H1 (cell line): ENCODE data around the gene HDAC8. TPM values are rescaled to one million over a fixed set of nuclear protein-coding genes. Genes with fewer than 3 reads are reported as not detected.

Source experiments
- CTCF ChIA-PET: fragments of 300-600 bp; sonication (Branson Sonifier 250); formaldehyde crosslinking; loops from one replicate; lab custom pipeline; 2021; ENCODE audit not compliant: partially characterized antibody; lab: Charles Lee
- POLR2A ChIA-PET: fragments of 300-600 bp; sonication (Branson Sonifier 250); formaldehyde crosslinking; loops from one replicate; lab custom pipeline; 2021; ENCODE audit warnings: inconsistent platforms; ENCODE audit not compliant: partially characterized antibody; lab: Charles Lee
- DNase-seq, 2 experiments: peaks; one replicate each; pipeline versions ENCODE4 v3.0.0 to v3.0.0-alpha.2; 2010 to 2022; ENCODE audit warnings: low spot score in 2 of 2, low read depth in 1 of 2, mixed read lengths in 1 of 2
- FAIRE-seq: peaks from 2 replicates; lab custom pipeline; 2011; peaks lifted over from hg19 to GRCh38; lab: Jason Lieb, UNC
- H2AFZ ChIP-seq: 2 replicates; pipeline ENCODE4 v1.8.1; 2012; ENCODE audit warnings: low read length, inconsistent platforms
- H2AK5ac ChIP-seq: 2 replicates; pipeline ENCODE4 v1.6.1; 2013; ENCODE audit warnings: low read depth, low read length
- H2BK120ac ChIP-seq: replicated peaks from 2 replicates; pipeline ENCODE3; 2013; ENCODE audit warnings: low read depth, low read length, inconsistent platforms
- H2BK12ac ChIP-seq: 2 replicates; pipeline ENCODE4 v1.6.1; 2013; ENCODE audit warnings: low read depth, low read length
- H2BK15ac ChIP-seq: 2 replicates; pipeline ENCODE4 v1.6.1; 2013; ENCODE audit warnings: low read length
- H2BK20ac ChIP-seq: 2 replicates; pipeline ENCODE4 v1.6.1; 2013; ENCODE audit warnings: low read length
- H2BK5ac ChIP-seq: 2 replicates; pipeline ENCODE4 v1.6.1; 2013; ENCODE audit warnings: low read depth, low read length
- H3K14ac ChIP-seq: 2 replicates; pipeline ENCODE4 v1.6.1; 2013; ENCODE audit warnings: inconsistent platforms; ENCODE audit not compliant: insufficient read length
- H3K18ac ChIP-seq: 2 replicates; pipeline ENCODE4 v1.6.1; 2013; ENCODE audit warnings: low read length; ENCODE audit errors: extremely low read depth
- H3K23ac ChIP-seq: 2 replicates; pipeline ENCODE4 v1.6.1; 2013; ENCODE audit warnings: inconsistent platforms; ENCODE audit not compliant: insufficient read length
- H3K23me2 ChIP-seq: 2 replicates; pipeline ENCODE4 v1.6.1; 2013; ENCODE audit warnings: low read depth, low read length
- H3K27ac ChIP-seq: 2 replicates; pipeline ENCODE4 v1.6.1; 2011; ENCODE audit warnings: low read depth, low read length, inconsistent platforms
- H3K27me3 ChIP-seq, 4 experiments: replicated peaks in 1 of 4; 1 replicate in 1 of 4; 2 replicates in 3 of 4; pipeline versions ENCODE4 v1.6.1 to v1.8.1; 2011 to 2013; ENCODE audit warnings: low read length in 3 of 4, mild to moderate bottlenecking in 3 of 4, inconsistent platforms in 2 of 4, mixed read lengths in 2 of 4, moderate library complexity in 1 of 4; ENCODE audit not compliant: control insufficient read depth in 3 of 4, insufficient read depth in 3 of 4; ENCODE audit errors: extremely low read depth in 1 of 4
- H3K36me3 ChIP-seq, 4 experiments: 2 replicates each; pipeline versions ENCODE4 v1.6.1 to v1.8.1; 2011 to 2013; ENCODE audit warnings: mild to moderate bottlenecking in 4 of 4, low read length in 3 of 4, moderate library complexity in 2 of 4, control low read depth in 1 of 4, inconsistent platforms in 1 of 4; ENCODE audit not compliant: insufficient read depth in 4 of 4, control insufficient read depth in 2 of 4
- H3K4ac ChIP-seq: replicated peaks from 2 replicates; pipeline ENCODE3; 2013; ENCODE audit warnings: low read length, low read depth, mixed read lengths, inconsistent platforms; ENCODE audit not compliant: insufficient read length
- H3K4me1 ChIP-seq, 4 experiments: replicated peaks in 1 of 4; 1 replicate in 1 of 4; 2 replicates in 3 of 4; pipeline versions ENCODE4 v1.6.1 to v1.8.1; 2011 to 2013; ENCODE audit warnings: low read length in 3 of 4, inconsistent platforms in 2 of 4, mixed read lengths in 1 of 4; ENCODE audit not compliant: insufficient read depth in 4 of 4, control insufficient read depth in 3 of 4
- H3K4me2 ChIP-seq, 2 experiments: 2 replicates each; pipeline versions ENCODE4 v1.6.1 to v1.8.1; 2011 to 2013; ENCODE audit warnings: low read depth in 2 of 2, low read length in 2 of 2, control low read depth in 1 of 2, inconsistent platforms in 1 of 2, mild to moderate bottlenecking in 1 of 2; ENCODE audit not compliant: insufficient read depth in 1 of 2
- H3K4me3 ChIP-seq, 4 experiments: fragments of 200-600, 300-600 bp in 1 of 4; sonication (generic), shearing (Covaris generic), sonication (Bioruptor Twin) in 1 of 4; 2 replicates each; pipeline versions ENCODE4 v1.5.1 to v1.8.1; 2011 to 2016; ENCODE audit warnings: low read length in 4 of 4, low read depth in 3 of 4, control low read depth in 2 of 4, inconsistent platforms in 2 of 4, mild to moderate bottlenecking in 2 of 4, mixed read lengths in 1 of 4, moderate library complexity in 1 of 4; ENCODE audit not compliant: insufficient read depth in 2 of 4; ENCODE audit errors: extremely low read depth in 1 of 4
- H3K56ac ChIP-seq: replicated peaks from 2 replicates; pipeline ENCODE3; 2013; ENCODE audit warnings: low read depth, mild to moderate bottlenecking, mixed read lengths, low read length, inconsistent platforms; ENCODE audit not compliant: insufficient read length
- H3K79me1 ChIP-seq: 2 replicates; pipeline ENCODE4 v1.6.1; 2013; ENCODE audit warnings: low read depth, low read length, control low read depth
- H3K79me2 ChIP-seq, 2 experiments: 2 replicates each; pipeline versions ENCODE4 v1.6.1 to v1.8.1; 2012 to 2013; ENCODE audit warnings: low read length in 2 of 2, mild to moderate bottlenecking in 2 of 2, inconsistent platforms in 1 of 2; ENCODE audit not compliant: insufficient read depth in 2 of 2, control insufficient read depth in 1 of 2
- H3K9ac ChIP-seq, 4 experiments: replicated peaks in 1 of 4; 1 replicate in 1 of 4; 2 replicates in 3 of 4; pipeline versions ENCODE4 v1.6.1 to v1.8.1; 2011 to 2013; ENCODE audit warnings: low read depth in 3 of 4, low read length in 3 of 4, control low read depth in 2 of 4, mild to moderate bottlenecking in 2 of 4, moderate library complexity in 2 of 4, inconsistent platforms in 1 of 4; ENCODE audit errors: extremely low read depth in 1 of 4
- H3K9me3 ChIP-seq, 2 experiments: 2 replicates each; pipeline versions ENCODE4 v1.6.1 to v1.8.1; 2012 to 2013; ENCODE audit warnings: mild to moderate bottlenecking in 2 of 2, moderate library complexity in 2 of 2, control low read depth in 1 of 2, inconsistent platforms in 1 of 2, low read depth in 1 of 2, low read length in 1 of 2, mixed read lengths in 1 of 2; ENCODE audit not compliant: insufficient read depth in 2 of 2
- H4K20me1 ChIP-seq, 2 experiments: replicated peaks in 1 of 2; 2 replicates each; pipeline versions ENCODE3 to v1.8.1; 2011 to 2013; ENCODE audit warnings: inconsistent platforms in 2 of 2, low read length in 2 of 2, mild to moderate bottlenecking in 1 of 2; ENCODE audit not compliant: insufficient read depth in 2 of 2, control insufficient read depth in 1 of 2
- H4K5ac ChIP-seq: 2 replicates; pipeline ENCODE4 v1.6.1; 2013; ENCODE audit warnings: low read length, low read depth, mixed read lengths, inconsistent platforms; ENCODE audit not compliant: insufficient read length
- H4K8ac ChIP-seq: 2 replicates; pipeline ENCODE4 v1.8.0; 2013; ENCODE audit warnings: mild to moderate bottlenecking, moderate library complexity, low read length, inconsistent platforms; ENCODE audit not compliant: insufficient read depth; ENCODE audit errors: extremely low read depth
- H4K91ac ChIP-seq: replicated peaks from 2 replicates; pipeline ENCODE3; 2013; ENCODE audit warnings: low read length, mixed read lengths, inconsistent platforms; ENCODE audit not compliant: insufficient read length
- ASH2L ChIP-seq: fragments of 200-600, 300-600 bp; sonication (generic); IDR thresholded peaks from one replicate; pipeline ENCODE4 v1.7.1; 2017; ENCODE audit warnings: low read length
- BRCA1 ChIP-seq: IDR thresholded peaks from 2 replicates; pipeline ENCODE4 v1.6.1; 2012; ENCODE audit warnings: low read depth, low read length, improper control_type of control experiment
- CBX5 ChIP-seq: fragments of 300-800, 300-1000 bp; sonication (generic); IDR thresholded peaks from 2 replicates; pipeline ENCODE4 v1.7.1; 2016; ENCODE audit warnings: antibody characterized with exemption, low read length, low read depth
- KDM1A ChIP-seq: fragments of 200-600, 300-600 bp; sonication (generic); IDR thresholded peaks from 2 replicates; pipeline ENCODE4 v1.7.1; 2016; ENCODE audit warnings: mild to moderate bottlenecking, low read length, borderline replicate concordance
- KDM4A ChIP-seq: IDR thresholded peaks from one replicate; pipeline ENCODE4 v1.7.1; 2012; ENCODE audit warnings: low read depth, mild to moderate bottlenecking, moderate library complexity, low read length, inconsistent platforms; ENCODE audit not compliant: severe bottlenecking
- POU5F1 ChIP-seq: IDR thresholded peaks from 2 replicates; pipeline ENCODE4 v1.6.1; 2011; ENCODE audit warnings: low read depth, mild to moderate bottlenecking, low read length, moderate library complexity
- RFX5 ChIP-seq: IDR thresholded peaks from 2 replicates; pipeline ENCODE4 v1.6.1; 2011; ENCODE audit warnings: low read depth, low read length, improper control_type of control experiment, borderline replicate concordance
- RXRA ChIP-seq: IDR thresholded peaks from 2 replicates; pipeline ENCODE4 v1.6.1; 2011; ENCODE audit warnings: low read depth, mild to moderate bottlenecking, low read length, moderate library complexity; ENCODE audit not compliant: insufficient read depth
- SIN3A ChIP-seq, 2 experiments: IDR thresholded peaks in 1 of 2; conservative IDR thresholded peaks in 1 of 2; 2 replicates each; pipeline ENCODE4 v1.6.1; 2011 to 2012; ENCODE audit warnings: low read length in 2 of 2, improper control_type of control experiment in 1 of 2, low read depth in 1 of 2, mild to moderate bottlenecking in 1 of 2
- SIRT6 ChIP-seq: IDR thresholded peaks from one replicate; pipeline ENCODE4 v1.7.1; 2012; ENCODE audit warnings: low read length, inconsistent platforms
- SP1 ChIP-seq: IDR thresholded peaks from 2 replicates; pipeline ENCODE4 v1.6.1; 2011; ENCODE audit warnings: low read depth, low read length
- SP2 ChIP-seq: IDR thresholded peaks from 2 replicates; pipeline ENCODE4 v1.6.1; 2012; ENCODE audit warnings: mild to moderate bottlenecking, low read length, inconsistent platforms
- SP4 ChIP-seq: IDR thresholded peaks from 2 replicates; pipeline ENCODE4 v1.6.1; 2012; ENCODE audit warnings: low read length, inconsistent platforms
- WGBS, 2 experiments: shearing (Covaris generic) in 1 of 2; methylation state at CpG; one replicate each; pipeline versions ENCODE4 v1.1.6 to v1.1.7; 2013 to 2015; ENCODE audit warnings: low lambda C conversion rate in 2 of 2, mixed read lengths in 2 of 2, inconsistent platforms in 1 of 2, low coverage in 1 of 2, missing lambda C conversion rate in 1 of 2; ENCODE audit not compliant: insufficient replicate concordance in 2 of 2, insufficient coverage in 1 of 2, insufficient read length in 1 of 2; ENCODE audit errors: extremely low coverage in 1 of 2, missing lambda C conversion rate in 1 of 2; 5-methylcytosine and 5-hydroxymethylcytosine counted together
- polyA plus RNA-seq, 7 experiments: library from polyadenylated mRNA; depleted of rRNA in 3 of 7; stranded (reverse) in 5 of 7; unstranded in 2 of 7; fragments of >200 nt in 5 of 7; fragments of 200-250 nt in 2 of 7; gene quantifications; 1 replicate in 5 of 7; 2 replicates in 1 of 7; 4 replicates in 1 of 7; pipeline versions ENCODE4 v1.2.1 to v1.2.3, GENCODE V29; 2011 to 2013; ENCODE audit warnings: missing spikeins in 2 of 7, mixed read lengths in 2 of 7
- total RNA-seq: library from RNA; stranded (reverse); fragmentation: NEBNext Ultra II Directional; extraction: Animal tissue kit (Norgen Biotek cat#: 25700); gene quantifications from 2 replicates; pipeline ENCODE4 v1.2.1, GENCODE V29; 2021
- TF ChIP-seq, protein P1 (sequence below): IDR thresholded peaks from 2 replicates; pipeline ENCODE4 v1.6.1; 2011; ENCODE audit warnings: low read depth, mild to moderate bottlenecking, low read length; ENCODE audit not compliant: insufficient read depth

HDAC8 gene
- total and polyA plus RNA-seq, 2 of the 8 experiments (the other 6 are each of a cell fraction or from before 2014, with no cell fraction given) = 9.7 to 20.3 TPM

DNA sequence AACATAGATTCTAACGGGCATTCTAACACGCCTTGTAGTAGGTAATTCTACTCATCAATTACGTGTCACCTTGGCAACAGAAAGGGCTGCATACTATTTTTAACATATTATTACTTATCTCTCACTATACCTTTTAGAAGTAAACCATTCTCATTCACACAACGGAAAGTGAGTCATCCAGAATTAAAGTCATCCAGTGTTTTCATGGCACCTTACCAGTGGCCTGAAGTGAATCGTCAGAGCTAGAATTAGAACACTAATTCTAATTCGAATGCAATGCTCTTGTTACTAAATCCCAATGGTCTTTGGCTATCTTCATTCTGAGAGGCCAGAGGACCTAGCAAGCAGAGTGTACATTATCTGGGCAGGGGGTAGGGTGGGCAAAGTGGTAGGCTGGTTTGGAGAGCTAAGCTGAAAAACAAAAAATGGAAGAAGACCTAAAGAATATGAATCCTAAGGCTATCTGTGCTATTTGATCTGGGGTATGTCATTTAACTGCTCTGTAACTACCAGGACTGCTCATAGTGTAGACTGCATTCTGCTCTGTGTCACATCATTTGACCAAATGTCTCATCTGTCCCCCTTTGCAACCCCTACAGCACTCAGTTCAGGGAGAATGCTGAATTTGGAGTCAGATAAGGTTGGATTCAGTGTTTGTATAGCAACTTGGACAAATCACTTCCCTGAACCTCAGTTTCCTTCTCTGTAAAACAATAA is 96.5 kb downstream of the HDAC8 start:
- Histone ChIP-seq H2AFZ (no peak overlapping the region), H3K23ac (no peak overlapping the region), H3K9me3 (no peaks in the 10 kb centered on the region), H2AK5ac (no peak overlapping the region), H3K56ac (no peak overlapping the region), H2BK12ac (no peak overlapping the region), H2BK120ac (no peak overlapping the region), H4K20me1 (no peaks in the 10 kb centered on the region), H2BK15ac (no peak overlapping the region), H3K9ac (no peak overlapping the region), H3K4ac (no peak overlapping the region), H3K79me1 (no peaks in the 10 kb centered on the region), H3K14ac (no peak overlapping the region), H2BK5ac (no peak overlapping the region), H4K8ac (no peak overlapping the region), H3K4me2 (no peak overlapping the region), H4K5ac (no peak overlapping the region), H3K79me2 (no peaks in the 10 kb centered on the region), H3K27me3 (no peaks in the 10 kb centered on the region), H3K27ac (no peak overlapping the region), H3K23me2 (no peaks in the 10 kb centered on the region), H3K18ac (no peak overlapping the region), H3K4me1 (peaks cover 0 to 3% (median 1%) of the 10 kb centered on the region in 4 experiments; a peak in 3 of 7 replicates), H2BK20ac (no peak overlapping the region; the same call in 1 of the 2 replicates), H3K4me3 (no peak overlapping the region), H4K91ac (no peak overlapping the region), H3K36me3 (no peaks in the 10 kb centered on the region)
- 85% methylated on average over 6 of the region's 6 CpGs; no CpG with 5 or more reads in 1 of the 2 experiments for WGBS, 2 experiments
- no peak for DNase-seq
- ChIA-PET CTCF (no interaction called here), POLR2A (no interaction called here)
- no peak for FAIRE-seq
- TF ChIP-seq SP1 (no peak), ASH2L (no peak), KDM4A (no peak), BRCA1 (no peak), RFX5 (no peak), KDM1A (no peak), POU5F1 (no peak), SP4 (no peak), SIN3A (conservative IDR thresholded peaks at IDR 0.05 in 1 of 2, IDR thresholded peaks at IDR 0.05 in 1 of 2; ENCODE audit: low read depth in 1 of 2, low read length in 2 of 2) (no peak), RXRA (no peak), SP2 (no peak), SIRT6 (no peak), CBX5 (no peak)
- TF ChIP-seq, protein P1, sequence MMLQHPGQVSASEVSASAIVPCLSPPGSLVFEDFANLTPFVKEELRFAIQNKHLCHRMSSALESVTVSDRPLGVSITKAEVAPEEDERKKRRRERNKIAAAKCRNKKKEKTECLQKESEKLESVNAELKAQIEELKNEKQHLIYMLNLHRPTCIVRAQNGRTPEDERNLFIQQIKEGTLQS = no peak
